HG03039 (cell line): ENCODE results near the gene CACNA2D4.

Source experiments
- ATAC-seq: cut with Tn5 transposase; IDR thresholded peaks from one replicate; pipeline ENCODE4 v1.9.1; 2021; ENCODE audit warnings: mild to moderate bottlenecking, moderate library complexity; ENCODE audit not compliant: unreplicated experiment

Gene CACNA2D4

GRCh38 chr12:1934068-1934467 is 15.6 kb upstream of the CACNA2D4 start:
- ATAC-seq, result no peak

DNA sequence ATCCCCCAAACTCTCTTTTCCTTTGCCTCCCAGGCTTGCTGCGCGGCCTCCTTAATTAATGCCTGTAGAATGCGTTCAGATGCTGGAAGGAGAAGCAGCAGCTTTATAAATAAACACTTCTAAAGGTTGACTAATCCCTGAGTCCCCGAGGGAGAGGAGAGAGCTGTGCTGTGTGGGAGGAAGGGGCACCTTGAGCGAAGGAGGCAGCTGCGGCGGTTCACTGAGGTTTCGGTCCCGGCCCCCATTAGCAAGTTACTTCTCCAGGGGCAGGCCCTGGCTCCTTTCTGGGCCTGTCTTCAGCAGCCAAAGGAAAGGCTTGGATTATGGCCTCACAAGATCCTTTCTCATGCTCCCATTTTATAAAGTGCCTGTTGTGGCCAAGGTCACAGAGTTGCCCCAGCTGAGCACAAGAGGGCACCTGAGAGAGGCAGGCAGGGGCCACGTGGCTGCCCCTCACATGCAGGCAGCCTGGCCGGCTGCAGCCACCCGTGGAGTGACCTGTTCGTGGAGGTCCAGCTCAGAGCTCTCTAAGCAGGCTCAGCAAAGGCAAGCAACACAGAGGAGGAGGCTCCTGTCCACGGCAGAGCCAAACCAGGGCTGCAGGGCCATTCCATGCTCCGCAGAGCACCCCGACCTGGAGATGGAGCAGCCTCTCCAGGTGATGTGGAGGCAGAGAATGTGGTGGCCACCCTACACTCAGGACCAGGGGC is 15.0 kb upstream of the CACNA2D4 start:
- no peak for ATAC-seq

DNA sequence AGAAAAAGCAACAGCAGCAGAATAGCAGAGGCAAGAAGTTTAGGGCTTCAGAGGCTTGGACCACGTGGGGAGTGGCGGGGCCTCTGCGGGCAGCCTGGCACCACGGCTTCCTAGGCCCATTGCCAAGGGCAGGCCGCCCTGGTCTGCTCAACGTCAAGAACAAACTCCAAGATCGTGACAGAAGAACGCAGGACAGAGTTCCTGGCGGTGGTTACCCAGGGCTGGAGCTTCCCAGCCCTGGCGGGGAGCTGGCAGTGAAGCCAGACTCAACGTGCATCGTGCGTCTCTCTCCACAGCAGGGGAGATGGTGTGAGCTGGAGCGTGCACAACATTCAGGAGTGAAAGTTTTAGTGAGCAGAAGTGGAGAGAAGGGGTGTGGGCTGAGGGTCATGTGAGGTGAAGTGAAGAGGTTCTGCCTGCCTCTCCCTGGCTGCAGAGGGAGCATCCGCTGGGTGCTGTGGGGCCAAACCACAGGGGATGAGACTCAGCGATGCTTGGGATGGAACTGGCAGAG is 13.9 kb upstream of the CACNA2D4 start:
- ATAC-seq, result no peak

- no peak for ATAC-seq
Observed at GRCh38 chr12:1931642-1932041, 13.2 kb upstream of the CACNA2D4 start.

GRCh38 chr12:1930803-1931597 is 12.5 kb upstream of the CACNA2D4 start:
- no peak for ATAC-seq

DNA sequence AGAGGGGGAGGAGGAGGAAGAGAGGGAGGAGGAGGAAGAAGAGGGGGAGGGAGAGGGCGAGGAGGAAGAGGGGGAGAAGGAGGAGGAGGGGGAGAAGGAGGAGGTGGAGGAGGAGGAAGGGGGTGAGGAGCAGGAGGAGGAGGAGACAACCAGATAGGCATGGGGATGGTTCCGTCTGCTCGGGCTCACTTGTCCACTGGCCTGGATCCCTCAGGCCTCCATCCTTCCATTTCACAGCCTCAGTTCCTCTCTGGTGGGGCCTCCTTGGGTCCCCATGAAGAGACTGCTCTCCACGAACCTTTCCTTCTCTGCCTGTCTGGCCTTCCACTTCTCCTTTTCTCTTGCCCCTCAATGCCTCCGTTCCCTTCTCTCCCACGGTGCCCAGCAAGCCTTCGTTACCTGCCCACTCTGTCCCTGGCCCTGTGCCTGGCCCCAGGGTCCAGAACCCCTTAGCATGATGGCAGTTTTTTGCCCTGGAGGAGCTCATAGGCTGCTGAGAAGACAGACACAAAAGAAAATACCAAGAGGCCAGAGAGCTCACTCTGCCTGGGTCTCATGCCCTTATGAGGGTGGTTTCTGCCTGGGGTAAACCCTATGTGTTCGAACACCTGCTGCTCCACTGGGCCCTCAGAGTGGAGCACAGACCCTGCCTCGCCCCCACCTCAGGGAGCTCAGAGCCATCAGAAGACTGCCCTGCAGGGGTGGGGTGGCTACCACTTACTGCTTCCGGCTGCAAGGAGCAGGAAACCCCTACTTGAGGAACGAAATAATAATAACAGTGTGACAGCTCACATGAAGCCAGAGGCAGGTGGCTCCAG is 11.7 kb upstream of the CACNA2D4 start:
- ATAC-seq, result no peak

GRCh38 chr12:1929241-1929984 is 11.0 kb upstream of the CACNA2D4 start:
- ATAC-seq, result no peak

DNA sequence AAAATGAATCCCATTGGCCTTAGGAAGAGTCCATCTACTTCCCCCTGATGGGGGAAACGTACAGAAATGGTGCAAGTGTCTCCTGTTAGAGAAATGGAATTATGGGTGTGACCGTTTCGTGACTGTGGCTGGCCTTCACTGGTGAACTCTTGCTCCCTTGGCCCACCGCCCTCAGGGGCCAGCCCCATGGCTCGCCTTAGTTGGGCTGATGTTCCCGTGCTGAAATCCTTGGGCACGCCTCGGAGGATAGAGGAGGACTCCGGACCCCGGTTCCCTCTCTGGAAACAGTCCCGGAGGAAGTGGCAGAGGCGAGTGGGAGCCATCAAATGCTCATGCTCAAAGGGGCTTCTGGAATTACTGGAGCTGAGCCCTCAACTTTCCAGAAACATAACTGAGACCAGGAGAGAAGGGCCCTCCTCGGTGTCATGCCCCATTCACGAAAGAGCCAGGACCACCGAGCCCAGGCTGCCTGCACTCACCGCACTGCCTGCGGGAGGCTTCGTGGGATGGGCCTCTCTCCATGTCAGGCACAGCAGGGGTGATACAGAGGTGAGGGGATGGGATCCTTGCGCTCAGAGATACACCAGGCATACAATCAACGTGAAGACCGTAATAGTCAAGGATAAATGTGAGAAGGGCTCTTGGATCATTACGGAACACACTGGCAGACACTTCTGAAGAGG is 10.1 kb upstream of the CACNA2D4 start:
- no peak for ATAC-seq

GRCh38 chr12:1927751-1928351 is 9.4 kb upstream of the CACNA2D4 start:
- no peak for ATAC-seq

DNA sequence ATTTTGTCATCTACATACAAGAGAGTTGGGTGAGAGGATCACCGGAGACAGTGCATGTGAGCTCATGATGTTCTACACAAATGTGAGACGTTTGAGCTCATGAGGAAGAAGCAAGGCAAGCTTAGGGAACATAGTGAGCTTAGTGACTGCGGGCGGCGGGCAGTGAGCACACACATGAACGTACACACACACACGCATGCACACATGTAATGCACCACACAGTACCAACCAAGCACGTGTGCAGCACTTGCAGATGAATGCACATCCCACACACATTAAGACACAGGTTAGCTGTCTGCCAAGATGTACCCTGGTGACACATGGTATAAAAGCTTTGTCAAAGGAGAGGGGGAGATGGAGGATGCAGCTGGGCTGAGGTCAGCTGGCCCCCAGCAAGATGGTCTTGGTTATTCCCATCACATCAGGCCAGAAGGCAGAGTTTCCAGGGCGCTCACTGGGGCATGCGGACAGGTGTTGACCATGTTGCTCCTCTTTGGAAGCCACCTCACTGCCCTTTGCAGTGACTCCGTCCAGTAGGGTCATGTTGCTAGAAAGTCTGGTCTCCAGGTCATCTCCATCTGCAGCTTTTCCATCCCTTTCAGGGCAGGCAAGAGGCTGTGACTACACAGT is 8.7 kb upstream of the CACNA2D4 start:
- ATAC-seq, result no peak

DNA sequence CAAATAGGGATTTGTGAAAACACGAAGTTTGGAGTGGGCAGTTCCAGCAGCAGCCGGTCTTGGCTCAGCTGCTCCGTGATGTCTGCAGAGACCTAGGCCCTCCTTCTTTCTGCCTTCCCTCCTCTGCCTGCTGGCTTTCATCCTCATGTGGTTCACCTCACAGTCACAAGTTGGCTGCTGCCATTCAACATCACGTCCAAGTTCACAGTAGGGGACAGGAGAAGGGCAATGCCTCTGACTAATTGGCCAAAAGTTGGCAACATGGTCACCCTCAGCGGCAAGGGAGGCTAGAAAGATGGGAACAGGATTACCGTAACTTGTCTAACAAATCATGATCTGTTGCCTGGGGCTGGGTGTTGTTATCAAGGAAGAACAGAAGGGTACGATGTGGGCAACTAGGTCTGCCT is 7.8 kb upstream of the CACNA2D4 start:
- no peak for ATAC-seq

GRCh38 chr12:1925684-1926006 is 7.2 kb upstream of the CACNA2D4 start:
- ATAC-seq, result no peak

GRCh38 chr12:1924996-1925683 is 6.7 kb upstream of the CACNA2D4 start:
- ATAC-seq, result no peak

- no peak for ATAC-seq
Observed at GRCh38 chr12:1922985-1923384, 4.5 kb upstream of the CACNA2D4 start.

GRCh38 chr12:1922075-1922709 is 3.7 kb upstream of the CACNA2D4 start:
- no peak for ATAC-seq

GRCh38 chr12:1920971-1921370 is 2.5 kb upstream of the CACNA2D4 start:
- ATAC-seq, result no peak

- ATAC-seq, result no peak
Observed at GRCh38 chr12:1920436-1920835, 2.0 kb upstream of the CACNA2D4 start.

GRCh38 chr12:1919763-1920162 is 1.3 kb upstream of the CACNA2D4 start:
- ATAC-seq, result no peak
